HG02938 (cell line): Measurements from ENCODE around the gene TRMT11.
"Not testable (repeated sequence)": the region's sequence is repeated elsewhere in the genome, so short reads cannot be mapped to it uniquely, and the experiment has no call there.

Experiments
- ATAC-seq: cut with Tn5 transposase; IDR thresholded peaks from one replicate; pipeline ENCODE4 v1.9.1; 2021; ENCODE audit warnings: mild to moderate bottlenecking, moderate library complexity; ENCODE audit not compliant: unreplicated experiment

TRMT11 gene

GRCh38 chr6:125986301-125987025 lies at the start of gene TRMT11:
Gene TRMT11 (plus strand): TSS chr6:125986540. CDS start chr6:125986551, 11 bp downstream.
- peak; percentile 95 for ATAC-seq

GRCh38 chr6:125939026-125939425 lies 47.3 kb upstream of the TRMT11 start:
- no peak for ATAC-seq

GRCh38 chr6:125939791-125940190 lies 46.5 kb upstream of the TRMT11 start:
- no peak for ATAC-seq

GRCh38 chr6:125940247-125941041 lies 45.9 kb upstream of the TRMT11 start:
- ATAC-seq = no peak

GRCh38 chr6:125942672-125943527 lies 43.4 kb upstream of the TRMT11 start:
- no peak for ATAC-seq

GRCh38 chr6:125943528-125944433 lies 42.6 kb upstream of the TRMT11 start:
- ATAC-seq = no peak

- no peak for ATAC-seq
Measured at GRCh38 chr6:125944434-125944816, 41.9 kb upstream of the TRMT11 start.

- no peak for ATAC-seq
Measured at GRCh38 chr6:125944896-125945295, 41.4 kb upstream of the TRMT11 start.

GRCh38 chr6:125945378-125946141 lies 40.8 kb upstream of the TRMT11 start:
- no peak for ATAC-seq

- ATAC-seq = no peak
Measured at GRCh38 chr6:125947615-125948014, 38.7 kb upstream of the TRMT11 start.

GRCh38 chr6:125948455-125948854 lies 37.9 kb upstream of the TRMT11 start:
- no peak for ATAC-seq

- ATAC-seq = no peak
Measured at GRCh38 chr6:125949069-125949468, 37.3 kb upstream of the TRMT11 start.

- ATAC-seq = no peak
Measured at GRCh38 chr6:125950293-125950692, 36.0 kb upstream of the TRMT11 start.

- ATAC-seq = not testable (repeated sequence)
Measured at GRCh38 chr6:125950716-125951115, 35.6 kb upstream of the TRMT11 start.

GRCh38 chr6:125951323-125951722 lies 35.0 kb upstream of the TRMT11 start:
- ATAC-seq = no peak

- no peak for ATAC-seq
Measured at GRCh38 chr6:125952764-125953501, 33.4 kb upstream of the TRMT11 start.

GRCh38 chr6:125953502-125953875 lies 32.9 kb upstream of the TRMT11 start:
- no peak for ATAC-seq

- ATAC-seq = no peak
Measured at GRCh38 chr6:125954735-125955339, 31.5 kb upstream of the TRMT11 start.
